ENCODE data around the gene KCNJ15.

DNA sequence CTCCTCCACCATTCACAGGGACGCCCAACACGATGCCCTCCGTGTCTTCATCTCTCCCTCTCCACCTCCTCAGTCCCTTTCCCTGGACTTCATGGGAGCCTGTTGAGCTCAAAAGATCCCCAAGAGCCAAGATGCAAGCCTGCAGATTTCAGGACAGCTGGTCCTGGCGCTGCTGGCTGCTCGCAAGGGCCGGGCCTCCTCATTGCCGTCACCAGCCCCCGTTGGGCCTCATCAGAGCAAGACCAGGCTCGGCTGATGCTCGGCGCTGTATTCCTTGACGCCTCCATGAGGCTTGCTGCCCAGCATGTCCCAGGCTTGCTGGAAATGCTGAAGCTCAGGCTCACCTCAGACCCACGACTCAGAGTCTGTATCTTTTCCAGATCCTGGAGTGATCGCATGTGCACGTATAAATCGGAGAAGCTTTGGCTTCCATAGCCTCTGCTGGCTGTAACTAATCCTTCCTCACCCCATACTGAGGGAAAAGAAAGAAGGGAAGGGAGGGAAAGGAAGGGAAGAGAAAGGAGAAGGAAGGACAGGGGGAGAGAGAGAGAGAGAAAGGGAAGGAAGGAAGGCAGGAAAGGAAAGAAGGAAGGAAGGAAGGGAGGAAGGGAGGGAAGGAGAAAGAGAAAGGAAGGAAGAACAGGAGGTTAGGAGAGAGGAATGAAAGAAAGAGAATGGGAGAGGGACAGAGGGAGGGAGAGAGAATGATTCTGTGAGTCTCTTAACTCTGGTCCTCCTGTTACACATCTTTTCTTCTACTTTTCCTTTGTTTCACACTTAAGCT lies 94.6 kb downstream of the KCNJ15 start:
- TF ChIP-seq, protein P1, sequence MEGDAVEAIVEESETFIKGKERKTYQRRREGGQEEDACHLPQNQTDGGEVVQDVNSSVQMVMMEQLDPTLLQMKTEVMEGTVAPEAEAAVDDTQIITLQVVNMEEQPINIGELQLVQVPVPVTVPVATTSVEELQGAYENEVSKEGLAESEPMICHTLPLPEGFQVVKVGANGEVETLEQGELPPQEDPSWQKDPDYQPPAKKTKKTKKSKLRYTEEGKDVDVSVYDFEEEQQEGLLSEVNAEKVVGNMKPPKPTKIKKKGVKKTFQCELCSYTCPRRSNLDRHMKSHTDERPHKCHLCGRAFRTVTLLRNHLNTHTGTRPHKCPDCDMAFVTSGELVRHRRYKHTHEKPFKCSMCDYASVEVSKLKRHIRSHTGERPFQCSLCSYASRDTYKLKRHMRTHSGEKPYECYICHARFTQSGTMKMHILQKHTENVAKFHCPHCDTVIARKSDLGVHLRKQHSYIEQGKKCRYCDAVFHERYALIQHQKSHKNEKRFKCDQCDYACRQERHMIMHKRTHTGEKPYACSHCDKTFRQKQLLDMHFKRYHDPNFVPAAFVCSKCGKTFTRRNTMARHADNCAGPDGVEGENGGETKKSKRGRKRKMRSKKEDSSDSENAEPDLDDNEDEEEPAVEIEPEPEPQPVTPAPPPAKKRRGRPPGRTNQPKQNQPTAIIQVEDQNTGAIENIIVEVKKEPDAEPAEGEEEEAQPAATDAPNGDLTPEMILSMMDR (conservative IDR thresholded peaks at IDR 0.05; ENCODE audit: low read depth, low read length), result no peak
- TF ChIP-seq CEBPB (IDR thresholded peaks at IDR 0.05; ENCODE audit: low read depth, low read length) (no peak), RCOR1 (IDR thresholded peaks at IDR 0.05; ENCODE audit: insufficient replicate concordance, low read length) (no peak), NFE2L2 (IDR thresholded peaks at IDR 0.05; ENCODE audit: low read depth, low read length) (no peak)

Data from IMR-90 (cell line).